ENCODE results near the gene MED20. TPM values are rescaled to one million over a fixed set of nuclear protein-coding genes. Genes with fewer than 3 reads are reported as not detected.
"Not testable (repeated sequence)": the region's sequence is repeated elsewhere in the genome, so short reads cannot be mapped to it uniquely, and the experiment has no call there.

The MED20 gene
- 31.1 and 32.0 TPM in 2 replicates for total RNA-seq (2014; rRNA removed; shearing (Covaris generic))

- peak; percentile 97 for DNase-seq (ENCODE audit: low spot score)
Measured at GRCh38 chr6:41920921-41921711, at the start of gene MED20, which contains the start of gene BYSL. TSS of gene MED20 (minus strand) at chr6:41921139. CDS start at chr6:41921018, 121 bp downstream. TSS of gene BYSL (plus strand) at chr6:41921499. CDS start at chr6:41921563, 64 bp downstream.

GRCh38 chr6:41970436-41970846 lies 49.5 kb upstream of the MED20 start:
- peak; percentile 50 for DNase-seq (ENCODE audit: low spot score)

- no peak for DNase-seq (ENCODE audit: low spot score)
Measured at GRCh38 chr6:41967312-41968287, 46.7 kb upstream of the MED20 start.

GRCh38 chr6:41966961-41967311 lies 46.0 kb upstream of the MED20 start:
- DNase-seq (ENCODE audit: low spot score), result peak; percentile 87

- DNase-seq (ENCODE audit: low spot score), result peak; percentile 28
Measured at GRCh38 chr6:41966214-41966920, 45.4 kb upstream of the MED20 start.

- no peak for DNase-seq (ENCODE audit: low spot score)
Measured at GRCh38 chr6:41965429-41966213, 44.7 kb upstream of the MED20 start.

- no peak for DNase-seq (ENCODE audit: low spot score)
Measured at GRCh38 chr6:41964201-41964887, 43.4 kb upstream of the MED20 start.

GRCh38 chr6:41963371-41963770 lies 42.4 kb upstream of the MED20 start:
- DNase-seq (ENCODE audit: low spot score), result no peak

GRCh38 chr6:41960028-41960427 lies 39.1 kb upstream of the MED20 start:
- DNase-seq (ENCODE audit: low spot score), result no peak

- no peak for DNase-seq (ENCODE audit: low spot score)
Measured at GRCh38 chr6:41958022-41958856, 37.3 kb upstream of the MED20 start.

- no peak for DNase-seq (ENCODE audit: low spot score)
Measured at GRCh38 chr6:41957117-41957516, 36.2 kb upstream of the MED20 start.

- no peak for DNase-seq (ENCODE audit: low spot score)
Measured at GRCh38 chr6:41955412-41955811, 34.5 kb upstream of the MED20 start.

- no peak for DNase-seq (ENCODE audit: low spot score)
Measured at GRCh38 chr6:41954668-41955067, 33.7 kb upstream of the MED20 start.

- DNase-seq (ENCODE audit: low spot score), result no peak
Measured at GRCh38 chr6:41947581-41948220, 26.8 kb upstream of the MED20 start.

GRCh38 chr6:41943456-41943855 lies 22.5 kb upstream of the MED20 start:
- DNase-seq (ENCODE audit: low spot score), result no peak

- not testable (repeated sequence) for DNase-seq (ENCODE audit: low spot score)
Measured at GRCh38 chr6:41942882-41943281, 21.9 kb upstream of the MED20 start.

- no peak for DNase-seq (ENCODE audit: low spot score)
Measured at GRCh38 chr6:41942067-41942851, 21.3 kb upstream of the MED20 start.

All from A172 (cell line).